Esophagus muscularis mucosa (tissue), 4 donors: ENCODE results near the gene DUSP16. TPM values are rescaled to one million over a fixed set of nuclear protein-coding genes. Genes with fewer than 3 reads are reported as not detected.

Experiments used
- DNase-seq: peaks from one replicate; pipeline ENCODE4 v3.0.0-alpha.2; 2017; ENCODE audit errors: extremely low spot score
- H3K27ac ChIP-seq, 4 donors: fragments of 200-600 bp; sonication (generic); replicated peaks in 1 of 4; 1 replicate in 3 of 4; 2 replicates in 1 of 4; pipeline ENCODE4 v1.5.1; 2016 to 2019; ENCODE audit warnings: mild to moderate bottlenecking in 1 of 4
- H3K27me3 ChIP-seq, 4 donors: fragments of 200-600 bp; sonication (generic); one replicate each; pipeline versions ENCODE4 v1.5.1 to v1.6.0; 2016 to 2019
- H3K36me3 ChIP-seq, 4 donors: fragments of 200-600 bp; sonication (generic); one replicate each; pipeline ENCODE4 v1.5.1; 2016 to 2019
- H3K4me1 ChIP-seq, 4 donors: fragments of 200-600 bp; sonication (generic); one replicate each; pipeline ENCODE4 v1.5.1; 2016 to 2019
- H3K4me3 ChIP-seq, 4 donors: fragments of 200-600 bp; sonication (generic); 1 replicate in 2 of 4; 2 replicates in 2 of 4; pipeline ENCODE4 v1.5.1; 2016 to 2019; ENCODE audit warnings: mild to moderate bottlenecking in 4 of 4, moderate library complexity in 1 of 4
- H3K9me3 ChIP-seq, 4 donors: fragments of 200-600 bp; sonication (generic); 1 replicate in 3 of 4; 2 replicates in 1 of 4; pipeline ENCODE4 v1.5.1; 2016 to 2019
- EP300 ChIP-seq: sonication (generic); formaldehyde crosslinking; IDR thresholded peaks from one replicate; pipeline ENCODE4 v1.6.1; 2017; ENCODE audit warnings: antibody characterized with exemption
- POLR2A ChIP-seq: fragments of 450-650 bp; IDR thresholded peaks from one replicate; pipeline ENCODE4 v1.6.1; 2017; ENCODE audit warnings: antibody characterized with exemption, moderate library complexity, mild to moderate bottlenecking, low read depth
- POLR2AphosphoS5 ChIP-seq, 2 donors: sonication (generic); formaldehyde crosslinking; IDR thresholded peaks; one replicate each; pipeline ENCODE4 v1.6.1; 2017; ENCODE audit warnings: antibody characterized with exemption in 2 of 2
- WGBS: methylation state at CpG from one replicate; pipeline ENCODE4 v1.1.5; 2018; 5-methylcytosine and 5-hydroxymethylcytosine counted together
- intact Hi-C: fragments of 100-400 bp; cut with DNase I; formaldehyde crosslinking; loops from one replicate; pipeline ENCODE4 v1.15.1; 2023
- total RNA-seq, 4 donors: library from RNA; depleted of rRNA; stranded (reverse); fragments of >200 nt; gene quantifications; one replicate each; pipeline versions ENCODE4 v1.1.0 to v1.2.1, GENCODE V29; 2016
- TF ChIP-seq, protein P1 (sequence below), 3 experiments: fragments of 200-600 bp in 2 of 3; fragments of 450-650 bp in 1 of 3; sonication (generic) in 2 of 3; IDR thresholded peaks; one replicate each; pipeline ENCODE4 v1.5.1; 2017 to 2019; ENCODE audit warnings: antibody characterized with exemption in 3 of 3, mild to moderate bottlenecking in 2 of 3, moderate library complexity in 1 of 3

The DUSP16 gene
- total RNA-seq, 4 donors from 2014 or later, result 10.0 to 17.0 (median 13.9) TPM

DNA sequence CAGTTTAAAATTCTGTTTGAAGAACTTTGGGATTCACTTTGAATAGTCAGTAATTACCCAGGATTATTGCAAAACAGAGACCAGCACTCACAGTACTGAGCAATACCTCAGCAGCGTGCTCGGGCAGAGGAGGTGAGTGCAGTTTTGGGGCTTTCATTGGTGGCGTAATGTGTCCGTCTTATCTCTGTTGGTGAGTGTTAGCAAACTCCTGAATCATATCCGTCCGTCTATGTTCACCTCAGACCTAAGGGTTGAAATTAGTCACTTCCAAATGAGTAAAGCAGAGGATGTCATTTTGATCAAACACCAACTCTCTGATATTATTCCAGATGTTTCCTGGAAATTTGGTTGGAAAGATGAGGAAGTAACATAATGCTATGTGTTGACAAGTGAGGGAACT, 123.0 kb downstream of the DUSP16 start:
- intact Hi-C loops, result no loop called here
- Histone ChIP-seq H3K4me3 (no peak overlapping the region), H3K9me3 (no peaks in the 10 kb centered on the region), H3K4me1 (peaks cover 29 to 37% (median 32%) of the 10 kb centered on the region in 4 donors), H3K36me3 (peaks cover 0 to 9% (median 3%) of the 10 kb centered on the region in 4 donors), H3K27me3 (no peaks in the 10 kb centered on the region), H3K27ac (no peak overlapping the region)
- TF ChIP-seq EP300 (no peak), POLR2AphosphoS5 (IDR thresholded peaks at IDR 0.05) (no peak), POLR2A (no peak)
- TF ChIP-seq, protein P1, sequence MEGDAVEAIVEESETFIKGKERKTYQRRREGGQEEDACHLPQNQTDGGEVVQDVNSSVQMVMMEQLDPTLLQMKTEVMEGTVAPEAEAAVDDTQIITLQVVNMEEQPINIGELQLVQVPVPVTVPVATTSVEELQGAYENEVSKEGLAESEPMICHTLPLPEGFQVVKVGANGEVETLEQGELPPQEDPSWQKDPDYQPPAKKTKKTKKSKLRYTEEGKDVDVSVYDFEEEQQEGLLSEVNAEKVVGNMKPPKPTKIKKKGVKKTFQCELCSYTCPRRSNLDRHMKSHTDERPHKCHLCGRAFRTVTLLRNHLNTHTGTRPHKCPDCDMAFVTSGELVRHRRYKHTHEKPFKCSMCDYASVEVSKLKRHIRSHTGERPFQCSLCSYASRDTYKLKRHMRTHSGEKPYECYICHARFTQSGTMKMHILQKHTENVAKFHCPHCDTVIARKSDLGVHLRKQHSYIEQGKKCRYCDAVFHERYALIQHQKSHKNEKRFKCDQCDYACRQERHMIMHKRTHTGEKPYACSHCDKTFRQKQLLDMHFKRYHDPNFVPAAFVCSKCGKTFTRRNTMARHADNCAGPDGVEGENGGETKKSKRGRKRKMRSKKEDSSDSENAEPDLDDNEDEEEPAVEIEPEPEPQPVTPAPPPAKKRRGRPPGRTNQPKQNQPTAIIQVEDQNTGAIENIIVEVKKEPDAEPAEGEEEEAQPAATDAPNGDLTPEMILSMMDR (IDR thresholded peaks at IDR 0.05), result no peak
- 63% methylated on average over 6 of the region's 6 CpGs for WGBS
- DNase-seq, result no peak

DNA sequence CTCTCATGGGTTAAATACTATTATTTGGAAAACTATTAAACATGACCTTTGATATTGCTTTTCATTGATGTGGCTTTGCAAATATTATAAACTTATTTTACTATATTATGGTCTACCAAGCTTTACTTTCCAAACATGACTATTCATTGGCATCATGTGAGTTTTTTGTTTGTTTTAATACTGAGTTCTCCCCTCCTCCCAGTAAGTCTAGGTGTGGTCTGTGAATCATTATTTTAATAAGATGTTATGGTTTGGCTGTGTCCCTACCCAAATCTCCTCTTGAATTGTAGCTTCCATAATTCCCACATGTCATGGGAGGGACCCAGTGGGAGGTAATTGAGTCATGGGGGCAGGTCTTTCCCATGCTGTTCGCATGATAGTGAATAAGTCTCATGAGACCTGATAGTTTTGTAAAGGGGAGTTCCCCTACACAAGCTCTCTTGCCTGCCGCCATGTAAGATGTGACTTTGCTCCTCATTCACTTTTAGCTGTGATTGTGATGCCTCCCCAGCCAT, 125.8 kb downstream of the DUSP16 start:
- peaks cover 0 to 9% (median 3%) of the 10 kb centered on the region in 4 donors for H3K36me3 ChIP-seq
- no peak for TF ChIP-seq POLR2A
- TF ChIP-seq POLR2AphosphoS5 (IDR thresholded peaks at IDR 0.05), result no peak
- TF ChIP-seq, protein P1 (IDR thresholded peaks at IDR 0.05), result no peak
- no peak for TF ChIP-seq EP300
- H3K27me3 ChIP-seq, result no peaks in the 10 kb centered on the region
- H3K4me1 ChIP-seq, result peaks cover 5 to 39% (median 38%) of the 10 kb centered on the region in 4 donors
- DNase-seq, result no peak
- H3K4me3 ChIP-seq, result no peak overlapping the region
- H3K27ac ChIP-seq, result no peak overlapping the region
- no peaks in the 10 kb centered on the region for H3K9me3 ChIP-seq
- intact Hi-C loops, result no loop called here
- WGBS, result 96% methylated on average over 2 of the region's 2 CpGs

DNA sequence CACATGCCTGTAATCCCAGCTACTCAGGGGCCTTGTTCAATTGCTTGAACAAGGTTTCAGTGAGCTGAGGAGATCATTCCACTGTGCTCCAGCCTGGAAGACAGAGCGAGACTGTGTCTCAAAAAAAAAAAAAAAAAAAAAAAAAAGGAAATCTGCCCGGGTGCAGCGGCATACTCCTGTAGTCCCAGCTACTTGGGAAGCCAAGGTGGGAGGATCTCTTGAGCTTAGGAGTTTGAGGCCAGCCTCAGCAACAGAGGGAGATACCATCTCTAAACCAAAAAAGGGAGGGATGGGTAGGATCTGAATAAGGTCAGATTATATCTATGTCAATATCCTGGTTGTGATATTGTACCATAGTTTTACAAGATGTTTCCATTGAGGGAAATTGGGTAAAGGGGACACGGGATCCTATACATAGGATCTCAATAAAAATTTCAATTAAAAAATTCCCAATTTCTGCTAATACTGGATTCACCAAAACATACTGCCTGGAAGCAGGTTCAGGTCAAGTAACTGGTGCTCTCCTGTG, 129.4 kb downstream of the DUSP16 start:
- H3K27me3 ChIP-seq, result no peaks in the 10 kb centered on the region
- no peak overlapping the region for H3K27ac ChIP-seq
- TF ChIP-seq, protein P1 (IDR thresholded peaks at IDR 0.05), result no peak
- no peak for TF ChIP-seq POLR2A
- no peak for TF ChIP-seq EP300
- TF ChIP-seq POLR2AphosphoS5 (IDR thresholded peaks at IDR 0.05), result no peak
- intact Hi-C loops, result no loop called here
- no peaks in the 10 kb centered on the region for H3K9me3 ChIP-seq
- DNase-seq, result no peak
- no peak overlapping the region for H3K4me3 ChIP-seq
- peaks cover 0 to 9% (median 3%) of the 10 kb centered on the region in 4 donors for H3K36me3 ChIP-seq
- peaks cover 0 to 44% (median 41%) of the 10 kb centered on the region in 4 donors for H3K4me1 ChIP-seq
- WGBS, result 81% methylated on average over 4 of the region's 4 CpGs

DNA sequence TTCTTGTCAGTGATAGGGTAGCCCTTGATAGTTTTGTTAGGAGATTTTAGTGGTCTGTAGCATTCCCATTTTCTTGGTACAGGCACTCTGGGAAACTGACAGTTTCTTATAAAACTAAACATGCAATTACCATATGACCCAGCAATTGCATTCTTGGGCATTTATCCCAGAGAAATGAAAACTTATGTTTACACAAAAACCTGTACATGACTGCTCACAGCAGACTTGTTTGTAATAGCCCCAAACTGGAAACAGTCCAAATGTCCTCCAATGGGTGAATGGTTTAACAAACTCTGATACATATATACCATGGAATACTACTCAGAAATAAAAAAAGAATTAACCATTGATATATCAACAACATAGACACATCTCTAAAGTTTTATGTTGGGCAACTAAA, 130.3 kb downstream of the DUSP16 start:
- Histone ChIP-seq H3K36me3 (peaks cover 0 to 9% (median 3%) of the 10 kb centered on the region in 4 donors), H3K27ac (peak overlapping the region in 1 of 4 donors; percentile 49), H3K4me1 (peaks cover 0 to 44% (median 41%) of the 10 kb centered on the region in 4 donors), H3K4me3 (no peak overlapping the region), H3K27me3 (no peaks in the 10 kb centered on the region), H3K9me3 (no peaks in the 10 kb centered on the region)
- TF ChIP-seq POLR2A, result no peak
- TF ChIP-seq, protein P1 (IDR thresholded peaks at IDR 0.05), result no peak
- no peak for TF ChIP-seq POLR2AphosphoS5 (IDR thresholded peaks at IDR 0.05)
- DNase-seq, result no peak
- intact Hi-C loops, result no loop called here
